Measurements from ENCODE around the gene ITGA5.

The ITGA5 gene

DNA sequence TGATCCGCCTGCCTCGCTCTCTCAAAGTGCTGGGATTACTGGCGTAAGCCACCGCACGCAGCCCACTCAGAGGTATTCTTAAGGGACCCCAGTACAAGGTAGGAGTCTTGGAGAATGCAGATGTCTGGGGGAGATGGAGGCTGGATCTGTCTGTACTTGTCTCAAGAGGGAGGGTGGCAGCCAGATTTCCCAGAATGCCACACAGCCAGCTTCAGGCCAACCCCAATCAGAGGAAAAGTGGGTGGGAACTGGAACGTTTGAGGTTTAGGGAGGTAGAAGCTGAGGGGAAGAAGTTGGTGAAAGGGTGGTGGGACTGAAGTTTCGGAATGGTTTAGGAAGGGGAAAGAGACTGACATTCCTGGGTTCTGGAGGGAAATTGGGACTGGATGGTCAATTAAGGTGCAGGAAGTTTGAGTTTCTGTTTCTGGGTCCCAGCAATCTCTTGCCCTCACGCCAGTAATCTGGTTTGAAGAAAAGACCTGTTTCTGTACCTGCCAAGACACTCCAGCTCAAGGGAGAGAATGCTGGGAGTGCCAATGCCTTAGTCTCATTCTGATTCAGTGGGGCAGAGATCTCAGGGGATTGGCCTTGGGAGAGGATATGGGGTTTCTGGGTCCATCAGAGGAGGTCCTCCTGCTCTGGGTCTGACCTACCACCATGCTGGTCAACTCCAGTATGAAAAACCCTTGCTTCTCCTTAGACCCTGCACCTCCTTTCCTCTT lies 26.4 kb downstream of the ITGA5 start:
- ATAC-seq (no peak), DNase-seq (no peak)
- H3K4me1 Mint-ChIP-seq, result peaks cover 24% of the 10 kb centered on the region
- peak overlapping the region; percentile 27 for H3K27ac Mint-ChIP-seq
- no peaks in the 10 kb centered on the region for H3K27me3 Mint-ChIP-seq
- H3K36me3 Mint-ChIP-seq (ENCODE audit: low read depth), result peaks cover 1% of the 10 kb centered on the region
- H3K4me3 Mint-ChIP-seq, result no peak overlapping the region
- H3K9me3 Mint-ChIP-seq, result no peaks in the 10 kb centered on the region

DNA sequence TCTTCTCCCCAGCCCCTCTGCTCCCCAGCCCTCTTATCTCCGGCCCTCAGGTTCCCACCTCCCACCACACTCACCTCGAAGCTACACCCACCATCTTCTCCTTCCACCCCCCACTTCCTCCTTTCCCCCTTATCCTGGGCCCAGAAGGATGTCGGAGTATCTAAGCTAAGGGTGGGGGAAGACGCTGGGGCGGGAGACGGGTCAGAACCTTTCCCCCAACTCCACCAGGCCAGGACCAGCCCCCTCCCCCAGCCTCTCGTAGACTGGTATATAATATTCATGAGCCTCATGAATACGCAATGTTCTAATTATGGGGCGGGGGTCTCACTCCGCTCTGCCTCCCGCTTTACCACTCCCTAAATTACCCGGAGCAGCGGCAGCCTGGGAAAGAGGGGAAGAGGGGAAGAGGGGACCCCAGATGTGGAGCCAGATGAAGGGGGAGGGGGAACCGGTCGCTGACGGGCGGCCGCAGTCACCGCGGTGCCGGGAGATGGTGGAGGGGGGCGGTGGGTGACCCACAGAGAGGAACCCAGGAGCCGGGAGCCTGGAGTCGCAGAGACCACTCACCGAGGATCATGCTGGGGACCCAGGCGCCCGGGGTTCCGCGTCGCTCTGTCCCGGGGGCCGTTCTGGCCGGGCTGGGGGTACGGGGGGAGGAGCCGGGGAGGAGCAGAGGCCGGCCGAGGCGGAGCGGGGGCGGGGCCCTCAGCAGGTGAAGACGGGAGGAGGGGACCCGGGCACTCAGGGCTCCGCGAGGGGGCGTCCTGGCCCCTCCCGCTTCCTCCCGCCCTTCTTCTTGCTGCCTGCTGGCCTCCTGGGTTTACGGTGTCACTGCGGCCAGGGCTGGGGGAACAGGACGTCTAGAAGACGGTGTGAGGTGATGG lies 28.2 kb downstream of the ITGA5 start:
- Mint-ChIP-seq H3K4me3 (peak overlapping the region; percentile 64), H3K9me3 (no peaks in the 10 kb centered on the region), H3K36me3 (ENCODE audit: low read depth) (no peaks in the 10 kb centered on the region), H3K27ac (no peak overlapping the region), H3K4me1 (peaks cover 32% of the 10 kb centered on the region), H3K27me3 (no peaks in the 10 kb centered on the region)
- peak; percentile 65 for ATAC-seq
- peak; percentile 77 for DNase-seq

DNA sequence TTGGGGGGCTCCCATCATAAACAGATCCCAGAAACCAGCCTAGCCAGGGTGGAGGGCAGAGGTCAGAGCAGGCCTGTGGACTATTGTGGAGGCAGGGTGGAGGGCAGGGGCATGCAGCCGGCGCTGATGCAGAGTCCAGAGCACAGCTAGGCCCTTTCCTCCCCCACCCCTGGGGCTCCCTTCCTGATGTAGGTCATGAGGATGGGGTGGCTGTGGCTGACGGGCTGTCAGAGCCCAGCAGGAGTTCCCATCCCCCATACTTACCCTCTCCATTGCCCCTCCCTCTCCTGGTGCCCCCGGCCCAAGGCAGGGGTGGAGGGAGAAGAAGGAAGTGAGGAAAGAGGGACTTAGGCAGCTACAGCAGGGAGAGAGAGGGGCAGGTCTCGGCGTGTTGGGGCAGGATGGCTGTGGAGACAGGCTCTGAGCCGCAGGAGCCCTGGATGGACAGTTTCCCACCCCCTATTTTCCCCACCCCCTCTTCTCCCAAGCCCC lies 28.8 kb downstream of the ITGA5 start:
- Mint-ChIP-seq H3K4me1 (peaks cover 32% of the 10 kb centered on the region), H3K36me3 (ENCODE audit: low read depth) (no peaks in the 10 kb centered on the region), H3K27me3 (no peaks in the 10 kb centered on the region), H3K4me3 (peak overlapping the region; percentile 64), H3K9me3 (no peaks in the 10 kb centered on the region), H3K27ac (no peak overlapping the region)
- DNase-seq, result no peak
- no peak for ATAC-seq

DNA sequence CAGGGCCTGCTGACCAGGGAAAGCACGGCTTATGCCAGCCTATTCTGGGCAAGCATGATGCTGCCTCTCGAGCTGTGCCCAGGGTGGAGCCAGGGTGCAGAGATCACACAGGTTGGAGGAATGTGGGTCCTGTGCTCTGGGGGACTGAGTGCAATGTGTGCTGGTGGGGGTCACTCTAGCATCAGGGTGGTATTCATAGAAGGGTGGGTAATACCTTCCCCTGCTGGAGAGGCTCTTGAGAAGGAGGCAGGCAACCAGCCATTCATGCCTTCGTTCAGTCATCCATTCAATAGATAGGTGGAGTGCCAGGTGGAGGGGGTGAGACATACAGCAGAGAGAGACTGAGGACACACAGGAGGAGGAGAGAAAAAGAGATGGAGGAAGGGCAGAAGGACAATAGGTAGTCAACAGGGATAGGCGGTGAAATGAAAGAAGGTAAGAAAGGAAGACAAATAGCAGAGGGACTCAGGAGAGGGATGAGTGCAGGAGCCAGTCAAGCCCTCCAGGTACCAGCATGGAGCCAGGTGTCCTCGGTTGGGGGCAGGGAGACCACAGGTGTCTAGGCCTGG lies 29.4 kb downstream of the ITGA5 start:
- peak overlapping the region; percentile 10 for H3K27ac Mint-ChIP-seq
- H3K4me3 Mint-ChIP-seq, result peak overlapping the region; percentile 12
- DNase-seq, result no peak
- peaks cover 32% of the 10 kb centered on the region for H3K4me1 Mint-ChIP-seq
- H3K27me3 Mint-ChIP-seq, result no peaks in the 10 kb centered on the region
- ATAC-seq, result no peak
- H3K9me3 Mint-ChIP-seq, result no peaks in the 10 kb centered on the region
- no peaks in the 10 kb centered on the region for H3K36me3 Mint-ChIP-seq (ENCODE audit: low read depth)

DNA sequence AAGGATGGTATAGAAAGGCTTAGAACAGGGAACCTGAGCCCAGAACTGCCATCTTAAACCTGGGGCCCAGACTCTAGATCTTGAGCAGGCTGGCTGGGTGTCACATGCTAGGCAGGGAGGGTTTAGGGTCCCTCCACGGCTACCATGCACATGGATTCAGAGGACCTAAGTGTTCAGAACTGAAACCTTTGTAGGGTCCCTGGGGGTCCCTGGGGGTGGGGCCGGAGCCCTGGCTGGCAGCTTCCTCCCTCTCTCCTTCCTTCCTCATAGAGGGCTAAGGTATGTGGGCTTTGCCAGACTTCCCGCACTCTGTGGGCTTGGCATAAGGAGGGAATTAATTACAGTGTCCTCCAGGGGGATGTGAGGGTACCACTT lies 29.9 kb downstream of the ITGA5 start:
- ATAC-seq (no peak), DNase-seq (no peak)
- Mint-ChIP-seq H3K27me3 (no peaks in the 10 kb centered on the region), H3K4me1 (peaks cover 30% of the 10 kb centered on the region), H3K27ac (no peak overlapping the region), H3K4me3 (no peak overlapping the region), H3K36me3 (ENCODE audit: low read depth) (no peaks in the 10 kb centered on the region), H3K9me3 (no peaks in the 10 kb centered on the region)

DNA sequence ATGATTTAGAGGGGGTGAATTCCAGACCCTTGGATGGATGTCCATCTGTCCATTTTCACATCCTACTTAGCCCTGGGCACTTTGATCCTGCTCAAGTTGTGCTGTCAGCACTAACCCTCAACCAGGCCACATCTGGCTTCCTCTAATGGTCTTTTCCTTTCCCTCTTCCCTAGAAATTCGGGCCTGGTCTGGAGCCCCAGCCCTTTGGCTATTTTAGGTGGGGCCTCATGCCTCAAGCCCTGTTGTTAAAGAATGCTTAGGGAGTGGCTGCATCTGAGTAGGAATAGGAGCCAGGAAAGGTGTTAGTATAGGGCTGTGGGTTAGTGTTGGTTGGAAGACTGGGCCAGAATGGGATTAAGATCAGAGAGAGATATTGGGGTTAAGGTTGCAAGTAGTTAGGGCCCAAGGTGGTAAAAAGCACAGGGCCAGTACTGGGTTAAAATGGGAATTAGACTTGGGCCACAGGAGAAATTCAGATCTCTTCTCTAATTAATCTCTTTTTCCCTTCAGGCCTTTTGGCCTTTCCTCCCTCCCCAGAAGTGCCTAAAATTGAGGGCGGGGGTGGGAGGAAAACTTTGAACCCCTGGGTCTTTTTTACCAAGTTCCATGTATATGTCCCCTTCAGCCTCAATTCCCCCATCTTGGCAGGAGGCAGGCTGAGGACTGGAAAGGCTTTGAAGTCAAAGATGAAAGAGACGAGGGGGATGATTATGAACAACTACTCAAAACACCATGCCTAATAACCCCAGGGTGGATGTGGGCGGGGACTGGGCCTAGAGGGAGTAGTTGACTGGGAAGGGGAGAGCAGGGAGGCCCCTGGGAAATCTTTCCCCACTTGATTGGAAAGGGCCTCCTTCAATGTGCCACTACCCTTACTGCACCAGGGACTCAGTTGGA lies 30.6 kb downstream of the ITGA5 start:
- Mint-ChIP-seq H3K36me3 (ENCODE audit: low read depth) (no peaks in the 10 kb centered on the region), H3K4me3 (no peak overlapping the region), H3K27me3 (no peaks in the 10 kb centered on the region), H3K9me3 (no peaks in the 10 kb centered on the region), H3K27ac (no peak overlapping the region), H3K4me1 (peaks cover 30% of the 10 kb centered on the region)
- no peak for ATAC-seq
- no peak for DNase-seq

DNA sequence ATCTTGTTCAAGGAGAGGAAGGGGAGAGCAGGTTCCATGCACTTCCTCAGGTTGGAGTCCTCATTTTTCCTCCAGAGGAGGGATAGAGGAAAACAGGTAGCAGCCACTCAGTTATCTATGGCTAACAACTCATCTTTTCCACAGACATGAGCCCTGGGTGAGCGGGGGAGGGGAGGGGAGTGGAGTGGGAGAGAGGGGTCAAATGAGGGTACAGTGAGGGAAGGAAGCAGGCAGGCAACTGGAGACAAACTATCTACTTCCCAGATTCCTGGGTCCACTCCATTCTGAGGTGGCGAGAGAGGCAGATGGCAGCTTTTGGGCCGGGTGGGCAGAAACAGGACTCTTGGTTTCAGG lies 32.0 kb downstream of the ITGA5 start:
- H3K9me3 Mint-ChIP-seq, result no peaks in the 10 kb centered on the region
- no peaks in the 10 kb centered on the region for H3K36me3 Mint-ChIP-seq (ENCODE audit: low read depth)
- H3K27ac Mint-ChIP-seq, result no peak overlapping the region
- peaks cover 37% of the 10 kb centered on the region for H3K4me1 Mint-ChIP-seq
- no peak for DNase-seq
- no peak for ATAC-seq
- H3K27me3 Mint-ChIP-seq, result no peaks in the 10 kb centered on the region
- H3K4me3 Mint-ChIP-seq, result no peak overlapping the region

DNA sequence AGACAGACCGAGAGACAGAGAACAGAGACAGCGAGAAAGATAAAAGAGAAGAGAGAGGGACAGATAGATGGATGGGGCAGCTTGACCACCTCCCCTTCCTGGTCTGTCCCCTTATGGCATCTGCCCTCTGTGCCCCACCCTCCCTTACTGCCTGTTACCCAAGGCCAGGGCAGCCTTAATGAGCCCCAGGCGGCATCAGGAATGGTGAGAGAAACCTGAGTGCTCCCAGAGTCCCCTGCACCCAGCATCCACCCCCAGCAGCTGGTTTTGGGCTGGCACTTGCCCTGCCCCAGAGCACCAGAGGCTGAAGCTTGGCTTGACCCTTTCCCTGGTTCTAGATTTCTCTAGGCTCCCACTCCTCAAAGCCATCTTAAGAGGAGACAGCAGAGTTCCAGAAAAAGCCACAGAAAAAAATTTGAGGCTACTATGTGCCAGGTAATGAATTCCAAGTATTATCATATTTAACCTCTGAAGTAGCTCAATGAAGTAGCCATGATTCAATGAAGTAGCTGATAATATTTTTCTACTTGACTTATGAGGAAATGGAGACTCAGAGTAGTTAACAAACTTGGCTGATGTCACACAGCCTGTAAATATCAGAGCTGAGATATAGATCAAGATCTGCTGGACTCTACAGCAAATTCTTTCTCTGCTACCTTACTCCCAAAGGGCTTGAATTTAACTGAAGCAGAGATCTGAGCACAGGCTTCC lies 32.5 kb downstream of the ITGA5 start:
- no peak for ATAC-seq
- peaks cover 33% of the 10 kb centered on the region for H3K4me1 Mint-ChIP-seq
- no peaks in the 10 kb centered on the region for H3K36me3 Mint-ChIP-seq (ENCODE audit: low read depth)
- no peaks in the 10 kb centered on the region for H3K27me3 Mint-ChIP-seq
- DNase-seq, result no peak
- no peaks in the 10 kb centered on the region for H3K9me3 Mint-ChIP-seq
- no peak overlapping the region for H3K4me3 Mint-ChIP-seq
- no peak overlapping the region for H3K27ac Mint-ChIP-seq

DNA sequence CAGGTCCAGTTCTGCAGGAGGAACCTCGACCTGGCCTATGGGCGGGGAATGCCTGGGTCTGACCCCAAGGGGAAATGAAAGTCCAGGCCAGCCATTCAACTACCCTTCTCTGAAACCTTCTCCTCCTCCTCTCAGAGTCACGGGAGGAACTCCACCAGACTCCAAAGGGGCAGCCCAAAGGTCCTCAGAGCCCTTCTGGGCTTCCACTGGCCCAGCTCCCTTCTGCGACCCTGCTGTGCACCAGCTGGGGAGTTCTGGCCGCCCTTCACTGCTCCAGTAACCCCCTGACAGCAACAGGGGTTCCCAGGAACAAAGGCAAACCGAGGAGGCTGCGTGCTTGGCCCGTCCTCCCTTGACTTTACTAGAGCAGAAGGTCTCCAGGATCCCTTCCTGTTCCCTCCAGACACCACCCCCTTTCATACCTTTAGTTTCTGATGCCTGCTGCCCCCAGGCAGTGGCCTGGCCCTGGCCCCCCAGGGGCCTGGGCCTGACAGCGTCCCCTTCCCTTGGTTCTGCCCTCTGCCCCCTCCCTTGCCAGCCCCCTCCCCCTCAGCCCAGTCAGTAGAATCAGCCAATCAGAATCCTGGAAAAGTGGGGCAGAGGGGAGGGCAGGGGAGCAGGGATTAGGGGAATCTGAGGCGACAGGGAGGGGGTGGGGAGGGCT lies 33.7 kb downstream of the ITGA5 start:
- ATAC-seq, result no peak
- H3K27ac Mint-ChIP-seq, result peak overlapping the region; percentile 20
- peaks cover 33% of the 10 kb centered on the region for H3K4me1 Mint-ChIP-seq
- DNase-seq, result no peak
- no peaks in the 10 kb centered on the region for H3K9me3 Mint-ChIP-seq
- no peaks in the 10 kb centered on the region for H3K27me3 Mint-ChIP-seq
- no peaks in the 10 kb centered on the region for H3K36me3 Mint-ChIP-seq (ENCODE audit: low read depth)
- H3K4me3 Mint-ChIP-seq, result no peak overlapping the region

DNA sequence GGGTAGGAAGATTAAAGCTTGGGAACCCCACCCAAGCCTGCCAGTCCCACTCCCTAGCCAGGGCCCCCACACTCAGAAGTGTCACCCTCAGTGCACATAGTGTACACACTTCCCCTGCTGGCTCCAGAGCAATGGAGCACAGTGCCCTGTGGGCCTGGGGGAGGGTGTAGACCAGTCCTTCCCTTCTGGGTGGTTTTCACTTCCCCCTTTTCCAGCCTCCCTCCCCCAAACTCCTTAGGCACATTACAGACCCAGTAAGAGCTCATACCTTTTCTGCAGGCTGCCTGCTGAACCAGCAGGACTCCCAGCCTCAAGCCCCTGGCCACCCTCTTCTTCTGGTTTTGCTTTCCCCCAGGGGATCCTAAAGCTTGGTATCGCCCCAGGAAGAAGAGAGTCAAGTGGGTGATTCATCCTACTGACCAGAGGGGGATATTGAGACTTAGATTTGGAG lies 34.5 kb downstream of the ITGA5 start, which contains the start of gene ZNF385A:
Gene ZNF385A, minus strand, starts transcription at position 143 of the 451 bp plus-strand sequence. CDS start 219 bp downstream, outside the sequence.
- peak within 1 kb of the TSS; percentile 20 for H3K27ac Mint-ChIP-seq
- no peak for DNase-seq
- no peak within 1 kb of the TSS for H3K4me3 Mint-ChIP-seq
- H3K9me3 Mint-ChIP-seq, result no peaks in the 10 kb centered on the region
- H3K27me3 Mint-ChIP-seq, result no peaks in the 10 kb centered on the region
- peaks cover 32% of the 10 kb centered on the region for H3K4me1 Mint-ChIP-seq
- ATAC-seq, result no peak
- H3K36me3 Mint-ChIP-seq (ENCODE audit: low read depth), result no peaks in the 10 kb centered on the region

DNA sequence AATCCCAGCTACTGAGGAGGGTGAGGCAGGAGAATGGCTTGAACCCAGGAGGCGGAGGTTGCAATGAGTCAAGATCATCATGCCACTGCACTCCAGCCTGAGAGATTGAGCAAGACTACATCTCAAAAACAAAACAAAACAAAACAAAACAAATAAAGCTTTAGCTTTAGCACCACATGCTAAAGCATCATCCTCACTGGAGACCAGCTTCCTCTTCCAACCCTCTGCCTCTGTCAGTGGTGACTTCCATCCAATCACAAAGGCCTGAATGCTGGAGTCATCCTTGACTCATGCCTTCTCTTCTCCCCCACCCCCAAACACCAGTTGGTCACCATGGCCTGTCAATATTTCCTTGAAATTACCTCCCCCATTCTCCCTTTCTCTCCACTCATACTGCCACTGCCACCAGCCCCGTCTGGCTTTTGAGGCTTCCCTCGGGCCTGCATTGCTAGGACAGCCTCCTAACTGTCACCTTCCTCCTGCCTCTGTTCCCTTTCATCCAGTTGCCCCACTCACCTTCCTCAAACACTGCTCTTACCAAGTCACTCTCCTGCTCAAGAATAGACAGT lies 35.9 kb downstream of the ITGA5 start:
- Mint-ChIP-seq H3K27me3 (peaks cover 2% of the 10 kb centered on the region), H3K9me3 (no peaks in the 10 kb centered on the region), H3K36me3 (ENCODE audit: low read depth) (no peaks in the 10 kb centered on the region), H3K4me3 (no peak overlapping the region), H3K27ac (peak overlapping the region; percentile 44), H3K4me1 (peaks cover 32% of the 10 kb centered on the region)
- ATAC-seq (peak; percentile 78), DNase-seq (no peak)

DNA sequence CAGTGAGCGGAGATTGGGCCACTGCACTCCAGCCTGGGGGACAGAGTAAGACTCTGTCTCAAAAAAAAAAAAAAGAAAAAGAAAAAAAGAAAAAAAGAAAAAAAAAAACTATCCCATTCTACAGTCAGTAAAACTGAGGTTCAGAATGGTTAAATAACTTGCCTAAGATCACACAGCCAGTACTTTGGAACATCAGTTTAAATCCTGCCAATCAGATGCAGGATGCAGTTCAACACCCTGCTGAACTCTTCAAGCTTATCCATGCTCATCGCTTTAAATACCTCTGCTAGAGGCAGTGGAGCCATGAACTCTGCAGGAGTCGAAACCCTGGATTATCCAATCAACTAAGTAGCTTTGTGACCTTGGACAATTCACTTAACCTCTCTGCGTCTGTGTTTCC lies 37.9 kb downstream of the ITGA5 start:
- no peak for DNase-seq
- H3K4me3 Mint-ChIP-seq, result no peak overlapping the region
- H3K27me3 Mint-ChIP-seq, result peaks cover 2% of the 10 kb centered on the region
- H3K36me3 Mint-ChIP-seq (ENCODE audit: low read depth), result no peaks in the 10 kb centered on the region
- no peak for ATAC-seq
- no peak overlapping the region for H3K27ac Mint-ChIP-seq
- peaks cover 25% of the 10 kb centered on the region for H3K4me1 Mint-ChIP-seq
- no peaks in the 10 kb centered on the region for H3K9me3 Mint-ChIP-seq
